GM13976 (cell line): ENCODE data around the gene MS4A7.
A peak's percentile ranks its signal among the peaks of the same experiment; 100 is the strongest.

ENCODE experiments used
- DNase-seq: peaks from one replicate; pipeline ENCODE4 v3.0.0; 2012; ENCODE audit warnings: low spot score
- in situ Hi-C: fragments of 300-500 bp; cut with MboI; formaldehyde crosslinking; loops from one replicate; pipeline ENCODE4 v1.12.0; 2022; ENCODE audit warnings: low sequenced_read_pairs, mixed read lengths, inconsistent platforms; ENCODE audit not compliant: unreplicated experiment
- TF ChIP-seq, protein P1 (sequence below): IDR thresholded peaks from 2 replicates; pipeline ENCODE4 v1.5.1; 2012; ENCODE audit warnings: borderline replicate concordance, mild to moderate bottlenecking; ENCODE audit not compliant: insufficient read depth; ENCODE audit errors: extremely low read depth, missing control alignments, control extremely low read depth

MS4A7 gene

DNA sequence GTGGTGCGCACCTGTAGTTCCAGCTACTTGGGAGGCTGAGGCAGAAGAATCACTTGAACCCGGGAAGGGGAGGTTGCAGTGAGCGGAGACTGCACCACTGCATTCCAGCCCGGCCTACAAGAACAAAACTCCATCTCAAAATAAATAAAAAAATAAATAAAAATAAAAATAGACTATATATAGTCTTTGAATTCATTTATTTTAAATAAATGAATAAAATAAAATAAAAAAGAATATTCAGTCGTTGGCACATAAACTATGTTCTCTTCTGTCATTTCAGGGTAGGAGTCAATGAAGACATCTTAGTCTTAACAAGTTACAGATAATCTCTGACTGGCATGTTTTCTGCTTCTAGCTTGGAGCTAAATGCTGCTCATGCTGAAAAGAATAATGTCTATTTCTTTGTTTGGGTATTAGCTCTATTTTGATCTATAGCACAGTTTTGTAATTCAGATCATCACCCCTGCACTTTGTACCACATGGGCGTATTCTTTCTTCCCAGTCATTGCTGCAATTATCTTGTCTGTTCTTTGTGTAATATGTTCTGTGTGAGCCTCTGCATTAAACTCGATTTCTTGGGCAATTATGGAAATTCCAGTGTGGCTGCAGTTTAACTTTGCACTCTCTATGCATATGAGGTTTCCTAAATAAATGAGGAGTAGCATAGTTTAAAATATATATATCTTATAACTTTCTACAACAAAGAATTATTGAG is 16.5 kb downstream of the MS4A7 start:
- in situ Hi-C loops, result loop anchor here (10.0 kb wide), 1 partner anchor 60 kb away; the partner anchor contains the start of gene MS4A1
- DNase-seq, result no peak
- TF ChIP-seq, protein P1, sequence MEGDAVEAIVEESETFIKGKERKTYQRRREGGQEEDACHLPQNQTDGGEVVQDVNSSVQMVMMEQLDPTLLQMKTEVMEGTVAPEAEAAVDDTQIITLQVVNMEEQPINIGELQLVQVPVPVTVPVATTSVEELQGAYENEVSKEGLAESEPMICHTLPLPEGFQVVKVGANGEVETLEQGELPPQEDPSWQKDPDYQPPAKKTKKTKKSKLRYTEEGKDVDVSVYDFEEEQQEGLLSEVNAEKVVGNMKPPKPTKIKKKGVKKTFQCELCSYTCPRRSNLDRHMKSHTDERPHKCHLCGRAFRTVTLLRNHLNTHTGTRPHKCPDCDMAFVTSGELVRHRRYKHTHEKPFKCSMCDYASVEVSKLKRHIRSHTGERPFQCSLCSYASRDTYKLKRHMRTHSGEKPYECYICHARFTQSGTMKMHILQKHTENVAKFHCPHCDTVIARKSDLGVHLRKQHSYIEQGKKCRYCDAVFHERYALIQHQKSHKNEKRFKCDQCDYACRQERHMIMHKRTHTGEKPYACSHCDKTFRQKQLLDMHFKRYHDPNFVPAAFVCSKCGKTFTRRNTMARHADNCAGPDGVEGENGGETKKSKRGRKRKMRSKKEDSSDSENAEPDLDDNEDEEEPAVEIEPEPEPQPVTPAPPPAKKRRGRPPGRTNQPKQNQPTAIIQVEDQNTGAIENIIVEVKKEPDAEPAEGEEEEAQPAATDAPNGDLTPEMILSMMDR, result no peak

- TF ChIP-seq, protein P1, result no peak
- DNase-seq, result no peak
- in situ Hi-C loops, result loop anchor here (10.0 kb wide), 1 partner anchor 58 kb away; the partner anchor contains the start of gene MS4A1
Measured at GRCh38 chr11:60396382-60396781, 18.1 kb downstream of the MS4A7 start, which contains the start of gene MS4A14. Gene MS4A14 (plus strand): TSS chr11:60396459. CDS start chr11:60396579, 120 bp downstream.

DNA sequence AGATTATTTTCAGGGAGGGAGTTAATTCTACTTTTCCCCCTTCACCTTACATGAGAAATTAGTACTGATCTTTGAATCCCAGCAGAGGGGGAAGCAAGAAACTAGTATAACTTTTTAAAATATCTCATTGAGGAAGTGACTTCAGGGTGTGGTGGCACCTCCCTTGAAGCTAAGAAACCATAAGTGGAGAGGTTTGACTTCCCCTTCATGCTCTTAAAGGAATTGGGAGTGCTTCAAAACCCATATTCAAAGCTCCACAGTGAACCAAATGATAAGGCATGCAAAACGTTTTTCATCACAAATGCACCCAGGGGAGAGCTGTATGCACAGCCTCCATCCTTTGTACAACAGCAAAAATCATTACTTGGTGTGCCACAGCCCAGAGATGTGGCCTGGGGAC is 18.5 kb downstream of the MS4A7 start:
- in situ Hi-C loops, result loop anchor here (10.0 kb wide), 1 partner anchor 58 kb away; the partner anchor contains the start of gene MS4A1
- TF ChIP-seq, protein P1, result no peak
- peak; percentile 19 for DNase-seq

DNA sequence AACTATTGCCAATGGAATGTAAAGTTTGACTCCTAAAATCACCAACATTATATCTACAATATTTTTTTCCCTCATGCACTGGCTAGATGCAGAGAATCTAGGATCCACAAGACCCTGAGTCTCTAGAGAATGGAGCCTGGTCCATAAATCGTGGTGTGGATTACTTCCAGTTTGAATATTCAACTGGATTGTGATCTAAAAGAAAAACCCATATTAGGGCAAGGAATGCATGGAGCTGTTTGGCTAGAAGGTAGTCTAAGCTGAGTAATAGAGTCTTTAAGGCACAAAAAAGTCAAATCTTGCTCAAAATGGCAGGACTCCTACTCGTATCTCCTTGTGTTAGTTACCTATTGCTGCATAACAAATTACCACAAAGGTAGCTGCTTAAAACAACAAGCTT is 41.7 kb downstream of the MS4A7 start:
- in situ Hi-C loops, result no loop called here
- DNase-seq, result no peak
- TF ChIP-seq, protein P1, result no peak

DNA sequence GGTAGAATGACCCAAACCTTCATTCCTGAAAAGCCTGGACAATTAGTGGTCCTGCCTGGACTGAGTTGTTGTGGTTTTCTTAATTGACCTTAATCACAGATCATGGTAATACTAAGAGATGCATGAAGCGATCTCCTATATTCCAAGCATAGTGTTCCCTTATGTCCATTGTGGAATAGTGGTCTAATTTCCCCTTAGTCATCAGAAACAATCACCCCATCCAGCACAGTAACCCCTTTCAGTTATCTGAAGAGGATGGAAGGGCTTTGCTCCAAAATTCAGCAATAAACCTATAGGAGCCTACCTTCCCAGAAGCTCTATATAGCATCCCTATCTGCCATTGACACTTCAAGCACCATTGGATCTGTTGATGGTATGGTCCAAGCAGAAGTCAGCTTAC is 44.3 kb downstream of the MS4A7 start:
- in situ Hi-C loops, result no loop called here
- no peak for DNase-seq

DNA sequence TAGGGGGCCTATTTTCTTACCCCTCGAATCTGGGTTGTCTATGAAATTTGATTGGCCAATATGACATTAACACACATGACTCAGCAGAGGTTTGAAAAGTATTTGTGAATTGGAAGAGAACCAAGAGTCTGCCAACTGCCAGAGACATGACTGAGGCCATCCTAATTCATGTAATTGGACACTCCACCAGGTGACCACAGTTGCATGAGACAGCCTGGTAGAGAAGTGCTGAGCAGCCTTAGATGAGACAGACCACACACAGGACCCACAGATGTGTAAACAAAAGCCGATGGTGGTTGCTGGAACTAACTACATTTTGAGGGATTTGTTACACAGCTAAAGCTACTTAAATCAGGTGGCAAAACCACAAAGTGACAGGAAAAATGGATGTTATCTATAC is 50.2 kb downstream of the MS4A7 start:
- no peak for DNase-seq
- in situ Hi-C loops, result no loop called here
- TF ChIP-seq, protein P1, result no peak

More for the DNA sequence above, 44.3 kb downstream of the MS4A7 start:
- TF ChIP-seq, protein P1, result no peak

- no peak for DNase-seq
Measured at GRCh38 chr11:60429272-60429671, 50.9 kb downstream of the MS4A7 start, which contains the start of gene MS4A5. Gene MS4A5 (plus strand): TSS chr11:60429572. CDS start chr11:60429675, 103 bp downstream.

More at GRCh38 chr11:60429272-60429671, 50.9 kb downstream of the MS4A7 start, which contains the start of gene MS4A5:
- in situ Hi-C loops, result no loop called here
- TF ChIP-seq, protein P1, result no peak
